ENCODE data around the gene WAC.

Gene WAC

DNA sequence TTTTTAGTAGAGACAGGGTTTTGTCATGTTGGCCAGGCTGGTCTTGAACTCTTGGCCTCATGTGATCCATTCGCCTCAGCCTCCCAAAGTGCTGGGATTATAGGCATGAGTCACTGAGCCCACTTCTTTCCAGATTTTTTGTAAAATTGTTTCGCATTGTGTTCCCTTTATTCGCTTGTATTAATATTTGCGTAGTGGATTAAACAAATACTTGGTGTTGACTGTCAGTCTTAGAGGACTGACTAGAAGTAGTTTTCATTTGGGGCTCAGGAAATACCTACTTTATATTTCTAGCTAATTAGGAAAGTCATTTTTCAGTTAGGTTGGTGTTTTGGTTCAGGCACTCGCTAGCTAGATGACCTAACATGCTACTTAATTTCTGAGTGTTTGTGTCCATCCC lies 11.1 kb downstream of the WAC start:
- DNase-seq (ENCODE audit: low read depth), result no peak
- TF ChIP-seq, protein P1, sequence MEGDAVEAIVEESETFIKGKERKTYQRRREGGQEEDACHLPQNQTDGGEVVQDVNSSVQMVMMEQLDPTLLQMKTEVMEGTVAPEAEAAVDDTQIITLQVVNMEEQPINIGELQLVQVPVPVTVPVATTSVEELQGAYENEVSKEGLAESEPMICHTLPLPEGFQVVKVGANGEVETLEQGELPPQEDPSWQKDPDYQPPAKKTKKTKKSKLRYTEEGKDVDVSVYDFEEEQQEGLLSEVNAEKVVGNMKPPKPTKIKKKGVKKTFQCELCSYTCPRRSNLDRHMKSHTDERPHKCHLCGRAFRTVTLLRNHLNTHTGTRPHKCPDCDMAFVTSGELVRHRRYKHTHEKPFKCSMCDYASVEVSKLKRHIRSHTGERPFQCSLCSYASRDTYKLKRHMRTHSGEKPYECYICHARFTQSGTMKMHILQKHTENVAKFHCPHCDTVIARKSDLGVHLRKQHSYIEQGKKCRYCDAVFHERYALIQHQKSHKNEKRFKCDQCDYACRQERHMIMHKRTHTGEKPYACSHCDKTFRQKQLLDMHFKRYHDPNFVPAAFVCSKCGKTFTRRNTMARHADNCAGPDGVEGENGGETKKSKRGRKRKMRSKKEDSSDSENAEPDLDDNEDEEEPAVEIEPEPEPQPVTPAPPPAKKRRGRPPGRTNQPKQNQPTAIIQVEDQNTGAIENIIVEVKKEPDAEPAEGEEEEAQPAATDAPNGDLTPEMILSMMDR (IDR thresholded peaks at IDR 0.05; ENCODE audit: insufficient read depth, low read depth, low read length, missing control alignments), result no peak
- H3K4me3 ChIP-seq (ENCODE audit: low read depth, low read length), result no peak overlapping the region

DNA sequence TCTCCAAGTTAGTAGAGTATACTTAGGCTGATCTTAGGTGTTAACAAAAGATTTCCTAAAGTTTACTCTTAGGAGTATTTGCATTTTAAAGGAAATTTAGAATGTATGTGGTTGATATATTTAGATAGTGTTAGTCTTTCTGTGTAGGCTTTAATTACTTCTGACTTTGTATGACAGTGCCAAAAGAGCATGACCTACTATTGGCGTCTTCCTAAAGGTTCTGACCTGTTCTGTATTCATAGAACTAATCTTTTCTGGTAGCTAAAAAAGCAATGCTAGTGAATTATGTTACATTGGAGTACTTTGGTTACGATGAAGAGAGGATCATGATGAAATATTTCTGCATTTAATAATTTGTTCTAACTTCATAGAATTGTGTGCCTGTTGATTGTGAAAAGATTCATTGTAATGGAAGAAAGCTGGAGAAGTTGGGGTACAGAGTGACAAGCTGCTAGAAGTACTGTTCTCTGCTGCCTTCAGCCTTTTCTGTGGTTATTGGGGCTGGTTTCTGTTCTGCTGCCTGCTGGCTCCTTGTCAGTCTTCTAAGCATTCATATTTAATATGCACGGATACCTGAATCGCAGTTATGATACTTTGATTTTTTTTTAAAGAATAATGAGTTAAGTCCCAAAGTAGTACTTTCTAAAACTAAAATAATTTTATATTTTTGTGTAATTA lies 13.2 kb downstream of the WAC start:
- peak; percentile 46 for DNase-seq (ENCODE audit: low read depth)
- no peak overlapping the region for H3K4me3 ChIP-seq (ENCODE audit: low read depth, low read length)
- TF ChIP-seq, protein P1 (IDR thresholded peaks at IDR 0.05; ENCODE audit: insufficient read depth, low read depth, low read length, missing control alignments), result no peak

DNA sequence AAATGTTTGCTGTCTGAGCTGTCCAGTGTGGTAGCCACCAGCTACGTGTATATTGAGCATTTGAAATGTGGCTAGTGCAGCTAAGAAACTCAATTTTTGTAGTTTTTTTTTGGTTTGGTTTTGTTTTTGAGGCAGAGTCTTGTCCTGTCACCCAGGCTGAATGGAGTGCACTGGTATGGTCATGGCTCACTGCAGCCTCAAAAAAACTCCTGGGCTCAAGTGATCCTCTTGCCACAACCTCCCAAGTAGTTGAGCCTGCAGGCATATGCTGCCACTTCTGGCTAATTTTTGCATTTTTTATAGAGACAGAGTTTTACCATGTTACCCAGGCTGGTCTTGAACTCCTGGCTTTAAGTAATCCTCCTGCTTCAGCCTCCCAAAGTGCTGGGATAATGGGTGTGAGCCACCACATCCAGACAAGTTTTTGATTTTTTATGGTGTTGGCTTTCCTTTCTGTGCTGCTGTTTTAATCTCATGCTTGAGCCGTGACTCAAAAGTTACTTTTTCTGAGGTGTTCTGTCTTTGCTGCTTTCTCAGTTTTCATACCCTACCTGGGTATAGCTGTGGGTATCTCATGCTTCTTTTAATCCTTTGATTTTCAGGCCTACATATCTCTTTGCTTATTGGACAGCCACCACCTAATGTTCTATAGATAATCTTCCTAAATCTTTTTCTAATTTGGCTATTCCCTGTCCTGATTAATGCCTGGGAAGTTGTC lies 16.0 kb downstream of the WAC start:
- H3K4me3 ChIP-seq (ENCODE audit: low read depth, low read length), result no peak overlapping the region
- no peak for DNase-seq (ENCODE audit: low read depth)
- TF ChIP-seq, protein P1 (IDR thresholded peaks at IDR 0.05; ENCODE audit: insufficient read depth, low read depth, low read length, missing control alignments), result no peak

DNA sequence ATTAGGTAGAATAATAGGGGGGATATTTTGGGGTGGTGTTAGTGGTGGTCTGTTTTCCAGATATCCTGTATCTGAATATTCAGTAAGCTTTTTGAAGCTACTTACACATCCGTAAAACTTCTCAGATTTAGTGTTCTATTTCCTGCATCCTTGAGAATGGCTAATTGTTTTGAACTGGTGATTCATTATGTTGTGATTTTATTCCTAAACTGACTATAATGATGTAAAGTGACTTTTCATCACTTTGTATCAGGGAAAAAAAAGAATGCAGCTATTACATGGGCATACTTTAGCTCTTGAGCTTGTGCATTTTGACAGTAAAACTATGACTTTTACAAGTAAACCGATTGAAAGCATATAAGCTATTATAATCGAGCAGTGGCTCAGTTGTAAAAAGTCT lies 18.2 kb downstream of the WAC start:
- TF ChIP-seq, protein P1 (IDR thresholded peaks at IDR 0.05; ENCODE audit: insufficient read depth, low read depth, low read length, missing control alignments), result no peak
- H3K4me3 ChIP-seq (ENCODE audit: low read depth, low read length), result no peak overlapping the region
- no peak for DNase-seq (ENCODE audit: low read depth)

DNA sequence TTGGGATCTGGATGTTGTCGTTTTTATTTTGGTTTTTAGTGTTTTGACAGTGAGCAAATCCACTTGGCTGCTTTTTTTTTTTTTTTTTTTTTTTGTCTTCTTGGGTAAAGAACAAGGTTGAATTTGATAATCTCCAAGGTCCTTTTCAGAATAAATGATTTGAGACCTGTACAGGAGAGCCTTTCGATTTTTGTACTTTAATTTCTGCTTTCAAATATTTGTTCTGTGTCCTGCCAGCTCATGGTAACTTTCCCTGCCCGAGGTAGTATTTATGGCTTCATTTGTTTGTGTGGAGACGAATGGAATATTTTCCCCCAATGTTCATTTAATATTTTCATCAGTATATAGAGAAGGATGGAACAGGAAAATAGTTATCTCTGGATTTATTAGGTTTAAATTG lies 19.9 kb downstream of the WAC start:
- no peak overlapping the region for H3K4me3 ChIP-seq (ENCODE audit: low read depth, low read length)
- TF ChIP-seq, protein P1 (IDR thresholded peaks at IDR 0.05; ENCODE audit: insufficient read depth, low read depth, low read length, missing control alignments), result no peak
- DNase-seq (ENCODE audit: low read depth), result no peak

DNA sequence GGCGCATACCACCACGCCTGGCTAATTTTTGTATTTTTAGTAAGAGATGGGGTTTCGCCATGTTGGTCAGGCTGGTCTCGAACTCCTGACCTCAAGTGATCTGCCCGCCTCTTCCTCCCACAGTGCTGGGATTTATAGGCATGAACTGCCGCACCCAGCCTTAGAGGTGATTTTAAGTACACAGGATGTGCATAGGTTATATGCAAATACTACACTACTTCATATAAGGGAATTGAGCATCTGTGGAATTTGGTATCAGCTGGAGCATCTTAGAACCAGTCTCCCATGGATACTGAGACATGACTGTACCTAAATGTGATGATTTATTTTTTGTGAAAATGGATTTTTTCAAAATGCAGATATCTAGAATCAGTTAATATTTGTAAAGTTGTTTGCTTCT lies 21.1 kb downstream of the WAC start:
- TF ChIP-seq, protein P1 (IDR thresholded peaks at IDR 0.05; ENCODE audit: insufficient read depth, low read depth, low read length, missing control alignments), result no peak
- DNase-seq (ENCODE audit: low read depth), result no peak
- H3K4me3 ChIP-seq (ENCODE audit: low read depth, low read length), result no peak overlapping the region
